HFF-Myc (cell line): Measurements from ENCODE around the gene ETV6.

ENCODE experiments used
- DNase-seq: peaks from one replicate; pipeline ENCODE4 v3.0.0-alpha.2; 2011; ENCODE audit warnings: low read depth; ENCODE audit errors: extremely low read depth
- H3K4me3 ChIP-seq: replicated peaks from 2 replicates; pipeline ENCODE4 v1.5.1; 2011; ENCODE audit warnings: low read depth, mild to moderate bottlenecking, control low read depth, low read length
- CTCF ChIP-seq: IDR thresholded peaks from 2 replicates; pipeline ENCODE4 v1.5.1; 2012; ENCODE audit warnings: mild to moderate bottlenecking, low read depth, low read length, control low read depth; ENCODE audit errors: missing control alignments

The ETV6 gene

GRCh38 chr12:11749943-11750690, 100.6 kb downstream of the ETV6 start:
- DNase-seq: no peak
- TF ChIP-seq CTCF: no peak
- no peak overlapping the region for H3K4me3 ChIP-seq

DNA sequence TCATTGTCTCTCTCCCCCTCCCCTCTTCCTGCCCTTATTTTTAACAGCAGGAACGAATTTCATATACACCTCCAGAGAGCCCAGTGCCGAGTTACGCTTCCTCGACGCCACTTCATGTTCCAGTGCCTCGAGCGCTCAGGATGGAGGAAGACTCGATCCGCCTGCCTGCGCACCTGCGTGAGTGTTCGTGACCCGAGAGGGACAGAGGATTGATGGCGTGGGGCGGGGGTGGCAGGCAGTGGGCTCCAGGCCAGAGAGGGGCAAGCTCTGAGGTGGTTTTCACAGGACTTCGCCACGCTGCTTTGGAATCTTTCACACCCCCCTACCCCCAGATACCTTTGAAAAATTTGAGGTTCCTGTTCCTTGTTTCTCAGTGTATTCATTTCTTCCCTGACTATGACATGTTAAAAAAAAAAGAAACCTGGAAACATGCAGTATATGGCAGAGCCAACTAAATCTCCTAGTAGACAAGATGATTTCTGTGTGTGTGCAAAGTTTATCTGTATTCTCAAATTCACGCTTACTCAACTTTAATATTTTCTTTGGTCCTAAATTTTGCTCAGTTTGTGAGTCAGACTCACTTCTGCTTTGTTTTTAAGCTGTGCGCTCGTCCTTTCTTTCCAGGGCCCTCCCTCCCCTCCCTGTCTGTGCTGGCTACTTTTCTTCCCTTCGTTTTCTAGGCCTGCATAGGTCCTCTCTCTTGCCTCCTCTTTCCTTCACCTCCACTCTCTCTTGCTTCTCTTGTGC, 103.1 kb downstream of the ETV6 start:
- DNase-seq: no peak
- no peak overlapping the region for H3K4me3 ChIP-seq
- TF ChIP-seq CTCF: no peak

- TF ChIP-seq CTCF: no peak
- DNase-seq: no peak
- no peak overlapping the region for H3K4me3 ChIP-seq
These were observed 103.7 kb downstream of the ETV6 start for GRCh38 chr12:11753150-11753499.

DNA sequence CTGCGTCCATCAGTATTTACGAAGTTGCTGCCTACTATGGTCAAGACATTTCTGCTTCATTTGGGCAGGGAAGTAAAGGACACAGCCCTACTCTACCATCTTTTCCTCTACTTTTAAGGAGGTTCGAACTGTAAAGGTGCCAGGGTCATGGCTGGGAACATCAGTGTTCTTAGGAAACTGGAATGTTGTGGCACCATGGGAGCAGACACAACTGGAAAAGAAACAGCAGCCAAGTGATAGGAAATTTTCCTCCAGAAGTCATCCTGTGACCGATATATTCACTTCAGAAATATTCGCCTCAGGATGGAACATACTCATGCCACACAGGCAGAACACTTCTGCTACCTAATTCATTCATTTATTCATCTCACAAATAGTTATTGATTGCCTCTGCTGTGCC, 104.4 kb downstream of the ETV6 start:
- TF ChIP-seq CTCF: no peak
- no peak for DNase-seq
- no peak overlapping the region for H3K4me3 ChIP-seq

DNA sequence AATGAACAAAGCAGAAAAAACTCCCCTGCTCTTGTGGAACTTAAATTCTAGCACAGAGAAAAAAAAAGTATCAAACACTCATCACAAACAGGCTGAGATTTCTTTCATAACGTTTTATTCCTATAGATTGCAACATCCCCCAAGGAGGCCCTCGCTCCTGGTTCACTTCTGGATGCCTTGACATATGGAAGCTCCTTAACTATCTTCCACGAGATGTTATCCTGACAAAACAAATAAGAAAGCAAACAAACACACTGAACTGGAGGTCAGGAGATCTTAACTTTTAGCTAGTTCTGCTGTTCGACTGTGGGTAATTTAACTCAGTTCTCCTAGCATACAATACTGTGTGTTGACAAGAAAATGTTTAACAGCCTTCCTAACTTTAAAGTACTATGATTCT, 104.8 kb downstream of the ETV6 start:
- DNase-seq: no peak
- TF ChIP-seq CTCF: no peak
- no peak overlapping the region for H3K4me3 ChIP-seq

- TF ChIP-seq CTCF: no peak
- no peak overlapping the region for H3K4me3 ChIP-seq
- DNase-seq: no peak
These were observed 105.9 kb downstream of the ETV6 start for GRCh38 chr12:11755302-11755930.
